CD4-positive, alpha-beta T cell treated with Interleukin-2 at 100 ng/mL for 4 hours (primary cell): ENCODE results near the gene TCF7L1.

Source experiments
- DNase-seq: peaks from one replicate; pipeline ENCODE4 v3.0.0-alpha.2; 2020; ENCODE audit warnings: low spot score

Gene TCF7L1

GRCh38 chr2:85356186-85356585 is 223.0 kb downstream of the TCF7L1 start:
- no peak for DNase-seq

GRCh38 chr2:85357736-85358135 is 224.5 kb downstream of the TCF7L1 start:
- no peak for DNase-seq
